ENCODE results near the gene ARHGEF38. TPM values are rescaled to one million over a fixed set of nuclear protein-coding genes. Genes with fewer than 3 reads are reported as not detected.

ARHGEF38 gene
- polyA plus RNA-seq, 1 of the 3 experiments (the other 2 are of a cell fraction): 0.02 TPM

- no peaks in the 10 kb centered on the region for H3K27me3 ChIP-seq (ENCODE audit: insufficient read depth)
- H3K9me2 ChIP-seq: no peaks in the 10 kb centered on the region
- no peak overlapping the region for H3K4me2 ChIP-seq
- no peaks in the 10 kb centered on the region for H3K9me3 ChIP-seq
- H4K20me1 ChIP-seq (ENCODE audit: insufficient read depth): no peaks in the 10 kb centered on the region
- no peaks in the 10 kb centered on the region for H3K79me2 ChIP-seq (ENCODE audit: insufficient read depth)
- no peak overlapping the region for H3K4me3 ChIP-seq (ENCODE audit: low read depth in 2 of 2, low read length in 1 of 2)
- H3K36me3 ChIP-seq (replicated peaks in 1 of 2; ENCODE audit: control insufficient read depth in 1 of 2, insufficient read depth in 2 of 2, low read length in 1 of 2): no peaks in the 10 kb centered on the region
- DNase-seq: no peak
- H2AFZ ChIP-seq (ENCODE audit: low read depth): no peak overlapping the region
- POLR2A ChIA-PET: no interaction called here
- CTCF ChIA-PET: no interaction called here
- no peaks in the 10 kb centered on the region for H3F3A ChIP-seq (replicated peaks; ENCODE audit: insufficient read depth)
- no peaks in the 10 kb centered on the region for H3K4me1 ChIP-seq (ENCODE audit: control insufficient read depth in 1 of 2, insufficient read depth in 2 of 2, low read depth in 1 of 2, low read length in 1 of 2)
- TF ChIP-seq FOXM1 (IDR thresholded peaks at IDR 0.05; ENCODE audit: low read depth) (no peak), GATA2 (CRISPR knock-in tag; IDR thresholded peaks at IDR 0.05) (no peak), CHD2 (IDR thresholded peaks at IDR 0.05; ENCODE audit: low read length, partially characterized antibody) (no peak), ZBTB33 (IDR thresholded peaks at IDR 0.05; ENCODE audit: borderline replicate concordance, low read depth) (no peak), TCF12 (IDR thresholded peaks at IDR 0.05) (no peak), RCOR1 (IDR thresholded peaks at IDR 0.05; ENCODE audit: low read length) (no peak)
- no peak overlapping the region for H3K9ac ChIP-seq
- no peak overlapping the region for H3K27ac ChIP-seq (ENCODE audit: low read depth in 2 of 2, low read length in 1 of 2)
- 87% methylated on average over 2 of the region's 2 CpGs for WGBS (ENCODE audit: low lambda C conversion rate)
Observed at GRCh38 chr4:105671301-105671700, 118.9 kb downstream of the ARHGEF38 start.

GRCh38 chr4:105674011-105674410 is 121.6 kb downstream of the ARHGEF38 start:
- no peaks in the 10 kb centered on the region for H3K27me3 ChIP-seq (ENCODE audit: insufficient read depth)
- ChIA-PET POLR2A (no interaction called here), CTCF (no interaction called here)
- no peaks in the 10 kb centered on the region for H3K36me3 ChIP-seq (replicated peaks in 1 of 2; ENCODE audit: control insufficient read depth in 1 of 2, insufficient read depth in 2 of 2, low read length in 1 of 2)
- H3K79me2 ChIP-seq (ENCODE audit: insufficient read depth): no peaks in the 10 kb centered on the region
- H4K20me1 ChIP-seq (ENCODE audit: insufficient read depth): no peaks in the 10 kb centered on the region
- TF ChIP-seq USF1 (IDR thresholded peaks at IDR 0.05; ENCODE audit: borderline replicate concordance, low read depth) (no peak), GATA2 (CRISPR knock-in tag; IDR thresholded peaks at IDR 0.05) (no peak), RXRA (IDR thresholded peaks at IDR 0.05; ENCODE audit: borderline replicate concordance, low read depth) (no peak), FOSL2 (IDR thresholded peaks at IDR 0.05; ENCODE audit: borderline replicate concordance, low read depth) (no peak), NFIC (IDR thresholded peaks at IDR 0.05; ENCODE audit: borderline replicate concordance) (no peak)
- H2AFZ ChIP-seq (ENCODE audit: low read depth): no peak overlapping the region
- no peak for DNase-seq
- no peaks in the 10 kb centered on the region for H3K9me3 ChIP-seq
- H3K4me3 ChIP-seq (ENCODE audit: low read depth in 2 of 2, low read length in 1 of 2): no peak overlapping the region
- no peaks in the 10 kb centered on the region for H3K4me1 ChIP-seq (ENCODE audit: control insufficient read depth in 1 of 2, insufficient read depth in 2 of 2, low read depth in 1 of 2, low read length in 1 of 2)
- no peak overlapping the region for H3K9ac ChIP-seq
- H3K4me2 ChIP-seq: no peak overlapping the region
- H3K27ac ChIP-seq (ENCODE audit: low read depth in 2 of 2, low read length in 1 of 2): no peak overlapping the region
- WGBS (ENCODE audit: low lambda C conversion rate): 81% methylated on average over 1 of the region's 1 CpG
- H3F3A ChIP-seq (replicated peaks; ENCODE audit: insufficient read depth): no peaks in the 10 kb centered on the region
- no peaks in the 10 kb centered on the region for H3K9me2 ChIP-seq

GRCh38 chr4:105677709-105678108 is 125.3 kb downstream of the ARHGEF38 start:
- H3K4me1 ChIP-seq (ENCODE audit: control insufficient read depth in 1 of 2, insufficient read depth in 2 of 2, low read depth in 1 of 2, low read length in 1 of 2): 0 out of 4 replicates have a peak, but pooled peaks cover 0 to 4% of the 10 kb centered on the region in 2 experiments
- H4K20me1 ChIP-seq (ENCODE audit: insufficient read depth): no peaks in the 10 kb centered on the region
- no peaks in the 10 kb centered on the region for H3K9me3 ChIP-seq
- ChIA-PET CTCF (interaction anchor here (2.6 kb wide), 1 partner anchor 157 kb away, joined by 11 read pairs; no protein-coding TSS in a partner anchor), POLR2A (no interaction called here)
- H3K9me2 ChIP-seq: no peaks in the 10 kb centered on the region
- H3K4me3 ChIP-seq (ENCODE audit: low read depth in 2 of 2, low read length in 1 of 2): no peak overlapping the region
- no peak overlapping the region for H3K9ac ChIP-seq
- H3F3A ChIP-seq (replicated peaks; ENCODE audit: insufficient read depth): no peaks in the 10 kb centered on the region
- H2AFZ ChIP-seq (ENCODE audit: low read depth): no peak overlapping the region
- H3K36me3 ChIP-seq (replicated peaks in 1 of 2; ENCODE audit: control insufficient read depth in 1 of 2, insufficient read depth in 2 of 2, low read length in 1 of 2): peaks cover 14 to 19% of the 10 kb centered on the region in 2 experiments
- no peaks in the 10 kb centered on the region for H3K27me3 ChIP-seq (ENCODE audit: insufficient read depth)
- TF ChIP-seq JUND (IDR thresholded peaks at IDR 0.05): no peak
- TF ChIP-seq MAX (IDR thresholded peaks at IDR 0.05; ENCODE audit: low read depth): no peak
- TF ChIP-seq CTCF (IDR thresholded peaks at IDR 0.05): no peak
- TF ChIP-seq USF2 (IDR thresholded peaks at IDR 0.05; ENCODE audit: borderline replicate concordance, low read depth, low read length): no peak
- TF ChIP-seq POLR2AphosphoS5 (IDR thresholded peaks at IDR 0.05; ENCODE audit: low read depth, low read length): no peak
- no peak for TF ChIP-seq GATA2 (CRISPR knock-in tag; IDR thresholded peaks at IDR 0.05)
- TF ChIP-seq GABPA (IDR thresholded peaks at IDR 0.05; ENCODE audit: low read depth): no peak
- no peaks in the 10 kb centered on the region for H3K79me2 ChIP-seq (ENCODE audit: insufficient read depth)
- 45% methylated on average over 2 of the region's 2 CpGs for WGBS (ENCODE audit: low lambda C conversion rate)
- H3K27ac ChIP-seq (ENCODE audit: low read depth in 2 of 2, low read length in 1 of 2): no peak overlapping the region
- H3K4me2 ChIP-seq: no peak overlapping the region
- no peak for DNase-seq
